Measurements from ENCODE around the gene STPG3.

DNA sequence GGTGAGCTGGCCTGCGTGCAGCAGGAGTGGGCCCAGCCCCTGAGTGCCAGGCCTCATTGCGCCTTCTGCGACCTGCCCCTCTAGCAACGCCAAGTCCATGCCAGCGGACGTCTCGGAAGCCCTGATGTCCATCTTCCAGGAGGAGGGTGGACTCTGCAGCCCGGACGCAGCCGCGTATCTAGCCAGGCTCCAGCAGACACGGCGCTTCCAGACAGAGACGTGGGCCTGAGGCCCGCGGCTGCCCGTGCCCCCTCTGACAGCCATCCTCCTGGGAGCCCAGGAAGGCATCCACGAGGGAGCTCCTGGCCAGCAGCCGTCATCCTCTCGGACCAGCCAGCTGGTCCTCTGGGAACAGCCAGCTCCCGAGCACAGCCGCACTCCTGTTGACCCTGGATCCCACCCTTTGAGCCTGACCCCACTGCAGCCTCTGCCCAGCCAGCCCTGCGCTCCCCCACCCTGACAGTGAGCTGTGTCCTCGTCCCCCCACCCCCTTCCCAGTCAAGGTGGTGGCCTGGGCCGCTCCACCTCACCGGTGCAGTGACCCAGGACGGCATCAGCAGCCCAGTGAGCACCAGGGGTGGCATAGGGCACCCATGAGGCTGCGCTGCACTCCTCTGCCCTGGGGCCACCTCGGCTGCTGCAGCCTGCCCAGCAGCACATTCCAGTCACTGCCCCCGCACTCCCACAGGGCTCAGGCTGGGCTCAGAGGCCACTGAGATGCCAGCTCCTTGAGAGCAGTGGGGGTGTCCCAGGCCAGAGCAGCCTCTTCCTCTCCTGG is 34.7 kb upstream of the STPG3 start:
- TF ChIP-seq GATA2 (IDR thresholded peaks at IDR 0.05; ENCODE audit: low read depth, low read length), result no peak
- TF ChIP-seq GATA3 (IDR thresholded peaks at IDR 0.05; ENCODE audit: low read depth, low read length), result no peak
